NCI-H526 (cell line): ENCODE data around the gene KLK15.

ENCODE experiments used
- DNase-seq, 2 experiments: peaks; one replicate each; lab custom pipeline; 2025; lab: John Stamatoyannopoulos, UW

The KLK15 gene

GRCh38 chr19:50843205-50843604 is 9.8 kb upstream of the KLK15 start:
- DNase-seq = no peak

- no peak for DNase-seq
Observed at GRCh38 chr19:50842130-50842529, 8.8 kb upstream of the KLK15 start.

GRCh38 chr19:50839712-50840655 is 6.6 kb upstream of the KLK15 start:
- no peak for DNase-seq

- peak in 1 of 2 experiments; percentile 36 for DNase-seq
Observed at GRCh38 chr19:50838239-50838638, 4.9 kb upstream of the KLK15 start.

GRCh38 chr19:50837300-50837699 is 3.9 kb upstream of the KLK15 start:
- peak in 1 of 2 experiments; percentile 44 for DNase-seq

- DNase-seq = no peak
Observed at GRCh38 chr19:50836543-50837195, 3.3 kb upstream of the KLK15 start.

GRCh38 chr19:50835785-50836542 is 2.6 kb upstream of the KLK15 start:
- DNase-seq = peak in 1 of 2 experiments; percentile 79

GRCh38 chr19:50835103-50835784 is 1.9 kb upstream of the KLK15 start:
- no peak for DNase-seq

GRCh38 chr19:50833802-50834167 is 411 bp upstream of the KLK15 start:
- no peak for DNase-seq

- DNase-seq = no peak
Observed at GRCh38 chr19:50832666-50833065, 708 bp downstream of the KLK15 start.

GRCh38 chr19:50831026-50831396 is 2.4 kb downstream of the KLK15 start:
- no peak for DNase-seq

- DNase-seq = no peak
Observed at GRCh38 chr19:50830266-50831025, 2.9 kb downstream of the KLK15 start.

- DNase-seq = no peak
Observed at GRCh38 chr19:50829801-50830200, 3.6 kb downstream of the KLK15 start.

GRCh38 chr19:50827476-50827875 is 5.9 kb downstream of the KLK15 start:
- no peak for DNase-seq

- no peak for DNase-seq
Observed at GRCh38 chr19:50826492-50827240, 6.7 kb downstream of the KLK15 start.

GRCh38 chr19:50823389-50824042 is 9.9 kb downstream of the KLK15 start, which contains the start of gene KLK1:
KLK1 (minus strand) TSS chr19:50823787; CDS start chr19:50823748, 39 bp downstream.
- DNase-seq = no peak

- DNase-seq = no peak
Observed at GRCh38 chr19:50822661-50823208, 10.6 kb downstream of the KLK15 start.

- no peak for DNase-seq
Observed at GRCh38 chr19:50821622-50822021, 11.8 kb downstream of the KLK15 start.

GRCh38 chr19:50821248-50821612 is 12.1 kb downstream of the KLK15 start:
- DNase-seq = no peak
